GM19455 (cell line): Measurements from ENCODE around the gene NUP210L.
A peak's percentile ranks its signal among the peaks of the same experiment; 100 is the strongest.

ENCODE experiments used
- ATAC-seq: cut with Tn5 transposase; IDR thresholded peaks from one replicate; pipeline ENCODE4 v1.9.1; 2021; ENCODE audit not compliant: unreplicated experiment

Gene NUP210L

DNA sequence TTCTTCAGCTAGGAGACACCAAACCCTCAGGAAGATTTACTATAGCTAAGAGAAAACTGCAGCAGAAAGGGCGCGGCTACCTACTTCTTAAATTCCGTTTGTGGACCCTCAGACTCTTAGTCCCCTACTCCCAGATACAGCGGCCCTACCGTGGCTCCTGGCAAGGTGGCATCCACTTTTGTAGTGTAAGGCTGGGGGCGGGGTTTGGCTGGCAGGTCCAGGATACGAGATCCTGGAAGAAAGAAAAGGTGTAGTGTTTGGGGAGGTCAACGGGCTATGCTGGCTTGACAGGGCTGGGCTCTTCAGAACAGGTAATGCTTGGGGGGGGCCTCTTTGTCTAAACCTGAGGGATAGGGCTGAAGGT, 186.9 kb downstream of the NUP210L start:
- ATAC-seq: no peak

DNA sequence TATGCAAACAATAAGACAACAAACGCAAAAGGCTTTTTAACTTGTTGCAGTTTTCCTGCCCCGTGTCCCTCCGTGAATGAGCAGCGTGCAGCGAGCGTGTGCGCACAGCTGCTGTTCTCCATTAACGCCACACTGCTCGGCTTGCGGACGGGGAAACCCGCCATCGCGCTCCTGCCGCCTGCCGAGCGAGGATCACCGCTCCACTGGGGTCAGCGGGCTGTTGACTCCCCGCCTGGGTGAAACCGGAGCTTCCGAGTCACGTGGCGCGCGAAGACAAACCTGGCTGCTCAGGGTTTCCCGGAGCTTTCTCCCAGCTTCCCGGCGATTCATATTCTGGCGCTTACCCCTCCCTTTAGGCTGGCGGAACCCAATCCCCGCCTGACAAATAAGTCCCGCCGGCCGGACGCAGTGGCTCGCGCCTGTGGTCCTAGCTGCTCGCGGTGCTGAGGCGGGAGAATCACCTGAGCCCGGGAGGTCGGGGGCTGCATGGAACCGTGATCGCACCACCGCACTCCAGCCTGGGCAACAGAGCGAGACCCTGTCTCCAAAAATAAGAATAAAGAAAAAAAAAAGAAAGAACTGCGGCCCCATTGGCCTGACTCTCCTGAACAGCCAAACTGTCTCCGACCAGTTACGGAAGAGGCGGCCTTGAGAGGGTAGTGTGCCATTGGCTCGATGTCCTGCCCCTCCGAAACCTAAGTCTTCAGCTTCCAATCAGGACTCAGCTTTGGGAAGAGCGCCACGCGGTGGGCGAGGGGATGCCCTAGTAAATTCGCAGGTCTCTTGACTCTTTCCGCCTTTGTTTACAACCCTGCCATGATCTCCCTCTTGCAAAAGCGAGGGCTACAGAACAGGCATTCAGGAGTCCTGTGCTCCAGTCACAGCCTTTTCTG, 187.5 kb downstream of the NUP210L start, which contains the start of gene CREB3L4:
Gene CREB3L4, plus strand, starts transcription at position 796 of the 893 bp plus-strand sequence. CDS start 624 bp downstream, outside the sequence.
- peak; percentile 73 for ATAC-seq

DNA sequence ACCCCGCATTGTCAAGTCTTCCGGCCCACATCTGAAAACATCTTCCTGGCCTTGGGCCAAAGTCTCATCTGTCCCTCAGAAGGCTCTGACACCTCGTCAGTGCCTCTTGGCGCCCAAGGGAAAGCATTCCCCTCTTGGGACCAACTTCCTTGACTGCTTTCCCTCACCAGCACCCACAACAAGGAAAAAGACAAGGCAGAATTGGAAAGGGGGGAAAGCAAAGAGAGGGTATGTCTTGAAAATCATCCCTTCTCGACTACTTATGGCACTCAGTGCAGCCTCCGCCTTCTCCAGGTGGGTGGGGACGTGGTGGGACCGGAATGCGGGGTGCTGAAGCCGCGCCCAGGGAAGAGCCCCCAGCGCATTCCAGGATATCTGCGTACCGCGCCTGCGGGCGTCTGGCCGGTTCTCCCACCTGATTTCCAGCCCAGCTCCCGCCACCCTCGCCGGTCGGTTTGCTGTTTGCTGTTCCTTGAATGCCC, 191.0 kb downstream of the NUP210L start:
- ATAC-seq: no peak

DNA sequence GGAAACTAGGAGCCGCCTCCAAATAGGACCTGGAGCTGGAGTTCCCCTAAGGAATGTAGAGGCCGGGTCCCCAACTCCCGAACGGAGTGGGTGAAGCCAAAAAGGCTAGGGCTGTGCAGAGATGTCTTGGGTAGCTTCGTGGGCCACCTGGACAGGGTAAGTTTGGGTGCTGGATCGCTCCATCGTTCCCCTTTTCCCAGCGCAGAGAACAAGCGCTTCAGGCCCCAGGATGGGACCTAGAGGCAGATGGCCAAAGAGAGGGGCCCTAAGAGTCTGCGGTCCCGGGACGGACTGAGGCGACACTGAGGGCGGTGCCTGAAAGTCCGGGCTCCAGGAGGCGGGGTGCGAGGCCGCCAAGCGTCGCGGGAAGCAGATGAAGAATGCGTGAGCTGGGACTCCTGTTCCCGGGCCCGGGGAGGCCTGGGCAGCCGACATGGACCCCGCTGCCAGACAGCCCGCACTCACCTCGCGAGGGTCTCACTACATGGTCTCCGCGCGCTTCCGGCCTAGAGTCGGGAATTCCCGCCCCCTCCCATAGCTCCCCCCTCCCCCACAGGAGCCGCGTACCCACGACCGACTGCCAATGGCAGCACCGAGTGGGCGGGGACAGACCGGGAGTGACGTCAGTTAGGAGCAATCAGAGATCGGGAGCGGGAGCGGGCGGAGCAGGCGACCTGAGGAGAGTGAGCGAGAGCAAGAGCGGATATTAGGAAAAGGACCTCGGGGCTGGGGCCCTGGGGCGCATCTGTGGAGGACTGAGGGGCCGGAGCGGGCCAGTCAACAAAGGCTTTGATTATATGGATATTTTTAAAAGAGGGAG, 191.6 kb downstream of the NUP210L start, which contains the start of gene SLC39A1:
Gene SLC39A1, minus strand, starts transcription at position 508 of the 820 bp plus-strand sequence. CDS start 822 bp downstream, outside the sequence.
- peak; percentile 46 for ATAC-seq

DNA sequence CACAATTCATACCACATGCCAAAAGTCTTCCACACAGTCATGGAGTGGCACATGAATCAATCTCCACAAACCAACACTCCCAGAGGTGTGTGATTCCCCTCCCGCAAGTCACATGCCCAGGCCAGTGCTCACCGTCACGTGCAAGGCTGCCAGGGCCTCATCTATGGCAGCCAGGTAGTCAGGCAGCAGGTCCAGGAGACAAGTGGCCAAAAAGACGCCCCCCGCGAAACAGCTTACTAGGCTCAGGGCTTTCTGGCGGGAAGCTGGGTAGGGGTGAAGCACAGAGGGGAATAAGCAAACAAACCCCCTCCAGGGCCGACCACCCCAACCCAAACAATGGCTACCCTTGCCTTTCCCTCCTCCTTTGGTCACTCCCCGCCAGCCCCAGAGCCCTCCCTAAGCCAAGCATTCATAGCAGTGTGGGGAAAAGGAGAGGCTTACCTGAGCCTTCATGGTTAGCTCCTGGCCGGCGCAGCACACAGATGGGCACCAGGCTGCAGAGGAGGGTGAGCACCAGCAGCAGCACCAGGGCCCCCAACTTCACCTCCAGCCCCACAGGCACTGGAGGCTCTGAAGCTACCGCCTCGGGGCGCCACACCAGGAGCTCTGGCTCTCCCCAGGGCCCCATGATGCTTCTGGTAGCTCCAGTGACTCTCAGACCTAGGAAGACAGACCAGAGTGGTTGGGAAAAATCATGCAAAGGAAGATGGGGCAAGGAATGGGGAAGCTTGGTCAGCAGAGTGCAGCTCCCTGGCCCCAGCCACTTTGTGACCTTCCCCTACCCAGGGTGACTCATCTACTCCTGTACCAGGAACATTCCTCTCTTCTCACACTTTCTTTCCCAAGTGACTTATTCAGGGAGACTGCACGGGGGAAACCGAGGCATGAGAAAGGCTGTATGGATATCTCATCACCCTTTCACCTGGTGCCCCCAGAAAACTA, 192.5 kb downstream of the NUP210L start:
- ATAC-seq: no peak

DNA sequence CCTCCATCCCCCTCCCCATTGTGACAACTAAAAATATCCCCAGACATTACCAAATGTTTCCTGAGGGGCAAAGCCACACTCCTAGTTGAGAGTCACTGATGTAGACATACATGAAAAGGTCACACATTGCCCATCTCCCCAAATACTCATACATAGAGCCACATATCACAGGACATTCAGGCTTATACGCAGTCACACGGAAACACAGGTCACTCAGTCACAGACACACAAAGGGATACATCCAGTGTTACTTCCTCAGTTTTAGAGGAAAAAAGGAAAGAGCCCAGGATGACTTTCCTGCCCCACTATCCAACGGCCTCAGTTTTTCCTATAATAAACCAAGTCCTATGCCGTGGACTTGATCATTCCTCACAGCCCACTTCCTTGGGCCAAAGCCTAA, 193.5 kb downstream of the NUP210L start:
- no peak for ATAC-seq

DNA sequence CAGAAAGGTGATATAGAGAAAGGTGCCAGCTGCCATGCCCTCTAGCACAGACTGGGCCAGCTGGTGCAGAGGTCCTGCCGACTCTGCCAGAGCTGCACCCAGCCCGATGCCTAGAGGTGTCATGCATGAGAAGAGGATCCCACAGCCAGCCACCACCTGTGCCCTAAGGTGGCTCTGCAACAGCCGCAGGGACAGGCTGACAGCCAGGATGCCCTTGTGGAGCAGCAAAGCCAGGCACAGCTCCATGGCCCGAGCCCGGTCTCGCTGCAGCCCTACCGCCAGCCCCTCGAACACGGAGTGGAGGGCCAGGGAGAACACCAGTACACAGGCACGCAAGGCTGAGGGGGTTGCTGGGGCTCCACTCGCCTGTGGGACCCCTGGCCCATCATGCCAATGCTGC, 194.7 kb downstream of the NUP210L start:
- no peak for ATAC-seq

DNA sequence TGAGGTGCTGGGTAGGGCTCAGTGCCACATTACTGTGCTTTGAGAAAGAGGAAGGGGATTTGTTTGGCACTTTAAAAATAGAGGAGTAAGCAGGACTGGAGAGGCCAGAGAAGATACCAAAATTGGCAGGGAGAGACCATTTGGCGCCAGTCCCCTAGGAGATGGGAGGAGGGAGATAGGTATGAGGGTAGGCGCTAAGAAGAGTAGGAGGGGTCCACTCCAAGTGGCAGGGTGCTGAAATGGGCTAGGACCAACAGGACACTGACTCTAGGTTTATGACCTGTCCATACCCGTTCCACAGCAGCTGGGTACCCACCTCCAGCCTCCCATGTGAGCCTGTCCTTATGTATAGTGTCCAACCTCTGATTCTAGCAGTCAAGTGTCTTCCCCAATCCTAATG, 195.4 kb downstream of the NUP210L start:
- ATAC-seq: no peak

DNA sequence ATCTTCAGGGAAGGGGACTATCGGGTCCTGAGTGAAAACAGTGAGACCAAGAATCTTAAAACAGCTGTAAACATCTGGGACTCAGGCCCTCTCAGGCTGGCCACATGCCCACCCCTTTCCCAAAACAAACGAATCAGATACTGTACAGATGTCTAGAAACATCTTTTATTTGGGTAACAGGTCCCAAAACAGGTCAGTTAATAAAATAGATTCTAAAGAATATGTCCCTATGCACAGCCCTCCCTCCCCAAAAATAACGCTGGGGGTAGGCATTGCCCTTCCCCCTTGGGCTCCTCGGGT, 196.0 kb downstream of the NUP210L start:
- ATAC-seq: no peak

DNA sequence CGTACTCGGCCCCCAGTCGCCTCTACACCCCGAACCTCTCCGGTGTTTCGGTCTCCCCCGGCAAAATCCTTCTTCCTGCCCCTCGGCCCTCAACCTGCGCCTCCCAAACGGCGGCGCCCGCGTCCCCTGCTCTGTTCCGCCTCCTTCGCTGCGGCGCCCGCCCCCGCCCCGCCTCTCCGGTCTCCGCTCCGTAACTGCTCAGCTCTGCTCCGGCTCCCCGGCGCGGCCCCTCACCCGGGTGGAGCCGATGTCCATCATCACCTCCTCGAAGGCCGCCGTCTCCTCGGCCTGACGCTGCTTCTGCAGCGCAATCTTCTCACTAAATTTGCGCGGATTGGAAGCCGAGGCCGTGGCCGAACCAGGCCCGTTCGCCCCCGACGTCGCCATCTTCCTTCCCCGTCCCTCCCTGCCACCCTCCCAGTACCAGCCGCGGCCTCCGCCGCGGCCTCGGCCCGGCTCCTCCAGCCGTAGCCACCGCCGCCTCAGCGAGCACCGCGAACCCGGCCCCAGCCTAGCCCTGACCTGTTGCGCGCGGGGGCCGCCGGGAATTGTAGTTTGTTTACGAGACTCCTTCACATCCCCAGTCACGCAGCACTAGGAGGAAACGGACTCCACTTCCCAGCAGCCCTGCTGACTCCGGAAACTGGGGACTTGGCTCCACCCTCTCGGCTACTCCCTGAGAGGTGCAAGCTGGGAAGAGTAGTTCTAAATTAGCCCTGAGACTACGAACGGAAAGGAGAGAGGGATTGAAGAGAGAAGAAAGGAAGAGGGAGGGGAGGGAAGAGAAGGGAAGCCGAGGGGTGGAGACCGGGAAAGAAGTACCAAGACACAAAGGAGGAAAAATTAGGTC, 196.5 kb downstream of the NUP210L start, which contains the start of gene CRTC2:
Gene CRTC2, minus strand, starts transcription at position 502 of the 850 bp plus-strand sequence. Its CDS starts 115 bp downstream, at position 387.
- peak; percentile 69 for ATAC-seq

DNA sequence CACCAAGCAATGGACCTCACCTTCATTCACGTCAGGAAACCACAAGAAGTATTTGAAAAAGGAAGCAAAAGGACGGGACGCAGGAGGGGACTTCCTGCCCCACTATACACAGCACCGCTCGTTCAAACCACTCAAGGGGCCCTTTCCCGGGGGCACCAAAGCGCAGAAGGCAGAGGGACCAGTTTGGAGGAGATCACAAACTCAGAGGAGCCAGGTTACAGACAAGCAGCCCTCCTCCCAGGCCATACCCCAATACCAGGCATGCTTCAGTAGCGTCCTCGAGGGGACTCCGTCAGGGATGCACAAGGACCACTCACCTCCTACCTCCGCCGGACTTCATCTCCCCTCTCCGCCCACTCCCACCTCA, 197.1 kb downstream of the NUP210L start:
- peak; percentile 7 for ATAC-seq

DNA sequence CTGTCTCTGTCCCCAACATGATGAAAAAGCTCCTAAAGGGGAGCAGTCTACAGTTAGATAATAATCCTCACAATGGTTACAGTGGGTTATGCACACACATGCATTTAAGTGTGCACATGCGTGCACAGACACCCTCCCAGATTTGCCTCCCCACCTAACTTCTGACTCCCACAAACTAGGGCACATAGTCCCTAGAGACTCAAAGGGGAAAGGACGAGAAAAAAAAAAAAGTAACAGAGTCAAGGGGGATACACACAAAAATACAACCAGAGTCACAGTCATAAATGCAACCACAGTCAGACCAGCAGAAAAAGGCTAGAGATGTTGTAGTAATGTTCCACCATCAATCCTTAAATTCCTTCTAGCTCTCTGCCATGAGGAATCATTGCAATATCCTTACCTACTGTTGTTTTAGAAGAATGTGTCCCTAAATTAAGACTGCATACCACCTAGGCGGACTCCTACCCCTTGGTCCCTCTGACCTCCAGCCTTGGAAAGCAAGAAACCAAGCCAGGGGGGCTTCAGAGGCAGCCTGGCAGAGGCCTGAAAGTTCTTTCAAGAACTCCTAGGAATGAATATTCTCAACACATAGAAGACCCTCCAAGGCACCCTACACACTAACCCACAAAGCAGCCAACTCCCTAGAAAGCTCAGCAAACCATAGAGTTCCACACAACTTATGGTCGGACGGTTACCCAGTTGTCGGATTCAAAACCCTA, 197.7 kb downstream of the NUP210L start:
- ATAC-seq: no peak

DNA sequence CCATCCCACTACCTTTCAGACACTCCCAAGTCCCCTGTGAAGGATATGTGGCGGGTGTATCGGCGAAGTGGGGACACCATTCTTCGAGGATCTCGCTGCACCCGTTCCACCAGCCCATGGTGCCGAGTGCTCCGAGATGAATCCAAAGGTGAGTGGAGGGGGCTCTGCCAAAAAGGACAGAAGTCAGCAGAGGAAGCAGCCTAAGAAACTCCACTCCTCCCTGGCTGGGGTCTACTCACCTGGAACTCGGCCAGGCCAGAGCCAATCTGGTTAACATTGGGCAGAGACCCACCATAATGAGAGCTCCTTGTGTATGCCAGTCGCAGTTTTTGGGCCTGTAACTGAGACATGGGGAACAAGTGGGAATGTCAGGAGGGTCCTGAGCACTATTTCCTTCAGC, 200.0 kb downstream of the NUP210L start:
- no peak for ATAC-seq

DNA sequence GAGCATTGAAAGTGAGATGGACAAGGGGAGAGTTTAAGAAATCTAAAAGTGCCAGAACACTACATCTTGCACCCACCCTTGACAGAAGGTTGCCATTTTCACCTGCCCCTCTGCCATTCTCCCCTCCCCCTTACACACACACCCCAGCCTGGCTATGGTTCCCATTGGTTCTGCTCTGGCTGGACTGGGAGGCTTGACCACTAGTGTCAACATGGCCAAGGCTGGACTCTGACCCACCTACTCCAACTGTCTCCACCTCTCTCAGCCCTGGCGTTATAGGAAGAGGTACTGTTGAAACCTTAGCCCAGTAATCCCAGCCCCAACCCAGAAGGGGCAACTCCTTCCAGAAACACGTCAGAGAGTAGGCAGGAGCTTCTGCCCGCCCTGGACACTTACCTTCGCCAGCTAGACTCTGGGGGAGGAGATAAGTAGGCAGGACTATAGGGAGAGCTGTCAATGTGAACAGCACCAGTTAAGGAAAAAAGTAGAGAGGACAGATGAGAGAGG, 201.0 kb downstream of the NUP210L start:
- ATAC-seq: no peak

DNA sequence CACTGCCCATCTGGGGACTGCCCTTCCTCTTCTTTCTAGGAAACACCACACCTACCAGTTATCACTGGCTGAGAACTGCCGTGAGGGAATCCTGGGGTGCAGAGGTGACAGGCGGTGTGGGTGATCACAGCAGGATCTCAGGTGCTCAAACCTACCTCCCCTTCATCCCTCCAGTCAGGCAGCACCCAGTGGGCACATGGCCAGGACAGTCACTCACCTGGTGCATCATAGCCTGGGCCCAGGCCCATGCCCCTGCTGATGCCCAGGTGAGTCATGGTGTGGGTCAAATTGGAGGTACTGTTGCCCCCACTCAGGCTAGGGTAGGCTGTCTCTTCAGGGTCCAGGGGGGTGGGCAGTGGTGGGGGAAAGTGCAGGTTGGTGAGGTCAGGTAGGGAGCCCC, 203.1 kb downstream of the NUP210L start:
- no peak for ATAC-seq

DNA sequence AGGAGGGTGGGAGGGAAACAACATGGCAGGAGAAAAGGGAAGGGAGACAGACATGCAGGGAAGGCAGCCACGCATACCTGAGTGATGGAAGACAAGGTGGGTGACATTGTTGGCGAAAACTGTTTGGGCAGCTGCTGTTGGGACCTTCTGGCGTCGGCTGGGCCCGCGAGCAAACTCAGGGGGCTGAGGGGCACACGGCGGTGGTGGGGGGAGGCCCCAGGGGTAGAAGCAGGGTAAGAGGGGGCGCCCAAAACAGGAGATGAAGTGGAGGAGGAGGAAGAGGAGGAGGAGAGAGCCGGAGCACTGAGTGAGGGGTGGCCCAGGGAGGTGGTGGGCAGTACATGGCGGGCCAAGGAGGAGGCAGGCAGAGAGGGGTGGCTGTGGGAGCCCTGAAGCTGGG, 203.7 kb downstream of the NUP210L start:
- ATAC-seq: no peak

DNA sequence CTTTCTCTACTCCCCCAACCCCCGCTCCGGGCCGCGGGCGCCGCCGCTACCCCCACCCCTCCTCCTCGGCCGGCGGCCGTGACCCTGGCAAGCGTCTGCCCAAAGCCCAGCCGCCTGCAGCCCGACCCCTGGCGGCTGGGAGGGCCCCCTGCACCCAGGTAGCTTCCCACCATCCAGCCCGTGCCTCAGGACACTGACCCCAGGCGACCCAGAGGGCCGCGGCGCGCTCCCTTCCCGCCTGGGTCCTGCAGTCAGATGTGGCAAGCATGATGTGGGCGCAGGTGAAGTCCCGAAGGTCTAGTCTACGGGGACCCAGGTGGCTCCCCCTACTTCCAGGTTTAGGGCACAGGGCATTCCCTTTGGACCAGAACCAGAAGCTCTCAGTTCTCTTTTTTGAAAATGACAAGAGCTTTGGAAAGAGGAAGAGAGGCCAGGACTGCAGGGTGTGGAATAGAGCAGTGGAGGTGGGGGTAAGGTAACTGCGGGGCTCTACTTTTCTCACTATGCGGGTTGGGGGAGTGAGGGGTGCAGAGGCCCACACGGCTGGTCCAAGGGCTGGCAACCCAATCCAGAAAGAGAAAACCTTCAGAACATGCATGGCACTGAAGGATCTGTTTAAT, 208.1 kb downstream of the NUP210L start, which contains the start of gene DENND4B:
Gene DENND4B, minus strand, starts transcription at position 97 of the 620 bp plus-strand sequence. CDS start 2,344 bp downstream, outside the sequence.
- peak; percentile 64 for ATAC-seq
